Esophagus (tissue), 2 donors: ENCODE data around the gene GOLGA6L25. TPM values are rescaled to one million over a fixed set of nuclear protein-coding genes. Genes with fewer than 3 reads are reported as not detected.
A peak's percentile ranks its signal among the peaks of the same experiment; 100 is the strongest.
"Not testable (repeated sequence)": the region's sequence is repeated elsewhere in the genome, so short reads cannot be mapped to it uniquely, and the experiment has no call there.

Experiments used
- H3K27ac ChIP-seq, 2 donors: one replicate each; pipeline ENCODE4 v1.5.1; 2013; ENCODE audit warnings: low read depth in 2 of 2, mild to moderate bottlenecking in 2 of 2, inconsistent platforms in 1 of 2, low read length in 1 of 2, moderate library complexity in 1 of 2
- H3K27me3 ChIP-seq, 2 donors: one replicate each; pipeline ENCODE4 v1.6.1; 2013; ENCODE audit warnings: low read length in 2 of 2, control low read depth in 1 of 2, mild to moderate bottlenecking in 1 of 2; ENCODE audit not compliant: insufficient read depth in 2 of 2, control insufficient read depth in 1 of 2
- H3K36me3 ChIP-seq, 2 donors: one replicate each; pipeline ENCODE4 v1.6.1; 2013; ENCODE audit warnings: low read length in 1 of 2; ENCODE audit not compliant: control insufficient read depth in 2 of 2, insufficient read depth in 2 of 2
- H3K4me1 ChIP-seq, 2 donors: one replicate each; pipeline ENCODE4 v1.6.1; 2013; ENCODE audit warnings: low read length in 1 of 2; ENCODE audit not compliant: control insufficient read depth in 2 of 2, insufficient read depth in 2 of 2
- H3K4me3 ChIP-seq, 2 donors: one replicate each; pipeline ENCODE4 v1.5.1; 2013; ENCODE audit warnings: low read length in 2 of 2, mild to moderate bottlenecking in 2 of 2, low read depth in 1 of 2, moderate library complexity in 1 of 2
- H3K9me3 ChIP-seq, 2 donors: one replicate each; pipeline ENCODE4 v1.6.1; 2013; ENCODE audit warnings: mild to moderate bottlenecking in 2 of 2, low read depth in 1 of 2, low read length in 1 of 2, moderate library complexity in 1 of 2; ENCODE audit not compliant: control insufficient read depth in 2 of 2, insufficient read depth in 1 of 2
- WGBS, 2 donors: extraction: QIAGEN DNeasy Blood & Tissue Kit; methylation state at CpG; one replicate each; pipeline ENCODE4 v1.1.7; 2013; 5-methylcytosine and 5-hydroxymethylcytosine counted together
- polyA plus RNA-seq, 2 donors: library from polyadenylated mRNA; stranded (reverse); fragments of 200-250 nt; gene quantifications; one replicate each; pipeline ENCODE4 v1.2.3, GENCODE V29; 2013
- donor health status: healthy with polysubstance abuse.
- donor health status: Bipolar disorder and iron deficiency.

GOLGA6L25 gene
- not detected for polyA plus RNA-seq

- H3K27ac ChIP-seq, H3K27me3 ChIP-seq, H3K4me1 ChIP-seq, H3K36me3 ChIP-seq, H3K4me3 ChIP-seq, H3K9me3 ChIP-seq: not testable (repeated sequence)
- no CpG with 5 or more reads among the region's 7 CpGs for WGBS, 2 donors
Measured at GRCh38 chr15:28553268-28553667, at the start of gene GOLGA6L25. Gene GOLGA6L25, plus strand, starts transcription at chr15:28553568. Its CDS starts 61 bp downstream, at chr15:28553629.

GRCh38 chr15:28508217-28508889 is 45.0 kb upstream of the GOLGA6L25 start:
- H3K27ac ChIP-seq, H3K4me1 ChIP-seq, H3K36me3 ChIP-seq, H3K4me3 ChIP-seq, H3K9me3 ChIP-seq, H3K27me3 ChIP-seq: not testable (repeated sequence)
- WGBS, 2 donors: 6% methylated on average over 16 of the region's 63 CpGs; no CpG with 5 or more reads in 1 of the 2 donors

- 86 to 94% methylated on average over 5 to 7 of the region's 22 CpGs for WGBS, 2 donors
- H3K9me3 ChIP-seq, H3K4me3 ChIP-seq, H3K4me1 ChIP-seq, H3K27me3 ChIP-seq, H3K36me3 ChIP-seq, H3K27ac ChIP-seq: not testable (repeated sequence)
Measured at GRCh38 chr15:28514128-28514527, 39.2 kb upstream of the GOLGA6L25 start.

- not testable (repeated sequence) for H3K27me3 ChIP-seq, H3K4me3 ChIP-seq, H3K27ac ChIP-seq, H3K36me3 ChIP-seq, H3K4me1 ChIP-seq, H3K9me3 ChIP-seq
- 83% methylated on average over 1 to 2 of the region's 11 CpGs for WGBS, 2 donors
Measured at GRCh38 chr15:28515208-28515607, 38.2 kb upstream of the GOLGA6L25 start.

GRCh38 chr15:28532954-28533353 is 20.4 kb upstream of the GOLGA6L25 start, which contains the start of gene GOLGA8G:
Gene GOLGA8G, minus strand, starts transcription at chr15:28532971. Its CDS starts 62 bp downstream, at chr15:28532909.
- H3K36me3 ChIP-seq, H3K27ac ChIP-seq, H3K9me3 ChIP-seq, H3K4me1 ChIP-seq, H3K27me3 ChIP-seq, H3K4me3 ChIP-seq: not testable (repeated sequence)
- 75 to 82% methylated on average over 3 of the region's 6 CpGs for WGBS, 2 donors

- H3K4me1 ChIP-seq, H3K27ac ChIP-seq, H3K9me3 ChIP-seq, H3K27me3 ChIP-seq, H3K4me3 ChIP-seq, H3K36me3 ChIP-seq: not testable (repeated sequence)
- 90 to 91% methylated on average over 10 to 12 of the region's 13 CpGs for WGBS, 2 donors
Measured at GRCh38 chr15:28573351-28573750, 20.0 kb downstream of the GOLGA6L25 start.

GRCh38 chr15:28588977-28589606 is 35.7 kb downstream of the GOLGA6L25 start:
- H3K4me1 ChIP-seq, H3K27ac ChIP-seq, H3K9me3 ChIP-seq, H3K36me3 ChIP-seq, H3K27me3 ChIP-seq, H3K4me3 ChIP-seq: not testable (repeated sequence)
- WGBS, 2 donors: no CpG with 5 or more reads among the region's 72 CpGs

GRCh38 chr15:28589769-28590168 is 36.4 kb downstream of the GOLGA6L25 start:
- not testable (repeated sequence) for H3K4me1 ChIP-seq, H3K36me3 ChIP-seq, H3K9me3 ChIP-seq, H3K27ac ChIP-seq, H3K27me3 ChIP-seq
- peak overlapping the region; percentile 32 to 44 for H3K4me3 ChIP-seq
- 0 to 1% methylated on average over 8 to 9 of the region's 9 CpGs for WGBS, 2 donors

GRCh38 chr15:28592395-28592794 is 39.0 kb downstream of the GOLGA6L25 start:
- no CpG with 5 or more reads among the region's 3 CpGs for WGBS, 2 donors
- H3K36me3 ChIP-seq, H3K9me3 ChIP-seq, H3K27me3 ChIP-seq, H3K4me3 ChIP-seq, H3K27ac ChIP-seq, H3K4me1 ChIP-seq: not testable (repeated sequence)
